ENCODE data around the gene GFRA1.
A peak's percentile ranks its signal among the peaks of the same experiment; 100 is the strongest.

GFRA1 gene, protein sequence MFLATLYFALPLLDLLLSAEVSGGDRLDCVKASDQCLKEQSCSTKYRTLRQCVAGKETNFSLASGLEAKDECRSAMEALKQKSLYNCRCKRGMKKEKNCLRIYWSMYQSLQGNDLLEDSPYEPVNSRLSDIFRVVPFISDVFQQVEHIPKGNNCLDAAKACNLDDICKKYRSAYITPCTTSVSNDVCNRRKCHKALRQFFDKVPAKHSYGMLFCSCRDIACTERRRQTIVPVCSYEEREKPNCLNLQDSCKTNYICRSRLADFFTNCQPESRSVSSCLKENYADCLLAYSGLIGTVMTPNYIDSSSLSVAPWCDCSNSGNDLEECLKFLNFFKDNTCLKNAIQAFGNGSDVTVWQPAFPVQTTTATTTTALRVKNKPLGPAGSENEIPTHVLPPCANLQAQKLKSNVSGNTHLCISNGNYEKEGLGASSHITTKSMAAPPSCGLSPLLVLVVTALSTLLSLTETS

DNA sequence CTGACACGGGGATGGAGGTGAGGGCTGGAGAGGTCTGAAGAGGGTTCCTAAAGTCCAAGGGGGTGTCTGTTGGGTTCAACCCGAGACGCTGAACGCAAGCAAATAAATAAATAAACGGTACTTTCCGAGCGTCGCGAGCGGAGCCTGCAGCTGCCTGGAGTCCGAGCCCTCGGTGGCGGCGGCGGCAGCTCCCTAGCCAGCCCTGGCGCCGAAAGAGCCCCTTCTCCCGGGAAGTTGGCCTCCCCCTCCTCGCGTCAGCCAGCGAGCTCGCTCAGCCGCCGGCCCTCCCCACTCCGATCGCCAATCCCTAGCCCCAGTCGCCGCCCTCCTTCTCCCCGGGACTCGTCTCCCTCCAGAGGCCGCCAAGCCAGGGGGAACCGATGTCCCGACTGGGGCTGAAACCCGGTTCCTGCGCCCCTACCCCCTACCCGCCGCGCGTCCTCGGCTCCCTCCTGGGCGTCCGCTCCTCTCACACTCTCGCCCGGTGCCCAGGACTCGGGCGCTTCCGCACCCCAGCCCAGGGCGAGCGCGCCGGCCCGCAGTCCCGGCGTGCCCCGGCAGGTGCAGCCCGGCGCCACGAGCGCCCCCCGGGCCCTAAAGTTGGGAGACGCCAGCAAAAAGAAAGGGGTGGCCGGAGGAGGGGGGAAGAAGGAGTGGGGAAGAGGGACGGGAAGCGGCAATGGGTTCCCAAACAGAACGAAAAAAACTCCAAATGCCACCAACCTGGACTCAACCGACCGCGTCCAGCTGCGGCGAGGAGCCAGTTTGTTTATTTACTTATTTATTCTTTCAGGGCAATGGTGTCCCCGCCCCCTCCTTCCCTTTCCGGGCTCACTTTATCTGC, at the start of gene GFRA1:
TSS of gene GFRA1 (minus strand) at position 767 of the 844 bp plus-strand sequence. CDS start 1,177 bp downstream, outside the sequence.
- DNase-seq = no peak

DNA sequence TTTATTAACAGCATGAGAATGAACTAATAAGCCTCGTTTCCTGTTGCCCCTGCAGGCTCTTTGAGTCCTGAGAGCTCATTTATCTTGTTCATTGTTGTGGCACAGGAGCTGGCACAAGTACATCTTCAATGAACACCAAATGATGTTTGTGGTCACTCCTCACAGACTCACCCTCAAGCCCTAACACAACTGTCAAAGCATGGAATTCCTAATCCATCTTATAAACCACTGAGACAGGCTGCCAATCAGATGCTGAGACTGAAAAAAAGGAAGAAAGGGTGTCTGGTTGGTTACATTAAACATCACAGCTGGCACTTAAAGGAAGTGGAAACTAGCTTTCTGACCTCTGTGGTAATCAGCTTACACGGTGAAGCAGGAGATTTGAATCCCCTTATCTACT, 43.5 kb upstream of the GFRA1 start:
- DNase-seq = no peak

DNA sequence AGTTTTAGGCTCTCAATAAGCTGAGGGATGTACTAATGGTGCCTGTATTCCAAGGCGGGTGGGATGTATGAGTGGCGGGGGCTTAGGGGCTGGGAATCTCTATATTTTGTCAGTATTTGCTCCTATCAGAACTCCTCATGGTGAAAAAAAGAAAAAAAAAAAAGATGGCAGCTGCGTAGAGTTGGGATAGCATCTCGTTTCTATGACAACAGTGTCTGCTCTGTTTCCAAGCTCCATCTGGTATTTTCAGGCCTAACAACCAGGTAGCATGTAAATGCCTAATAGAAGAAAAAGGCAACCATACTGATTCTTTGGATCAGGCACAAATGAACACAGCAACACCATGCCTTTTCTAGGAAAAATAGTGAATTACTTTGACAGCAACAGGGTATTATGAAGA, 39.5 kb upstream of the GFRA1 start:
- DNase-seq = peak; percentile 15

DNA sequence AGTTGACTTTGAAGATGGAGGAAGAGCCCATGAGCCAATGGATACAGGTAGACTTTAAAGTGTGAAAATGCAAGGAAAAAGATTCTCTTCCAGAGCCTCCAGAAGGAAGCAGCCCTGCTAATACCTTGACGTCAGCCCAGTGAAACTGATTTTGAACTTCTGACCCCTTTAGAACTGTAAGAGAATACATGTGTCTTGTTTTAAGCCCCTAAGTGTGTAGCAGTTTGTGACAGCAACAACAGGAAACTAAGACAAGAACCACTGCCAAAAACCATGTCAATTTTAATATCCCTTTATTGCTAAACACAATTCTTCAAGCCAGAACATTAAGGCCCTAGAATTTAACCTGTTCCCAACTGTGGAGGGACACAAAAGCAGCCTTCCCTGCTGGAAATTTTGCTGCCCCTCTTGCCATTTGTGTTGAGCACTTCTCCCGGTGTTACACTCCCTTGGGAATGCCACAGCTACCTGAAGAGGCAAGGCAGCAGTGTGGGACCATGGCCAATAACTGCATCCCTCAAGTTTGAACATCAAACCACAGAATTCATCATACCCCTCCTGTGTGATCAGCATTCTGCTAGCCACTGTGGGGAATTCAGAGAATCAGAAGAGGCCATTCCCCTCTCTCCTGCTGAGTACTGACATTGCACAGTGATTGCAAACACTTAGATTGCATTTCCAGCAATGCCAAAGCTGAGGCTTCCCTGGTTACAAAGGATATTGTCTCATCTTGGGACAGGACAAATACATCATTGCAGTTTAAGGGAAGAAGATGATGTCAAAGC, 38.9 kb upstream of the GFRA1 start:
- no peak for DNase-seq

DNA sequence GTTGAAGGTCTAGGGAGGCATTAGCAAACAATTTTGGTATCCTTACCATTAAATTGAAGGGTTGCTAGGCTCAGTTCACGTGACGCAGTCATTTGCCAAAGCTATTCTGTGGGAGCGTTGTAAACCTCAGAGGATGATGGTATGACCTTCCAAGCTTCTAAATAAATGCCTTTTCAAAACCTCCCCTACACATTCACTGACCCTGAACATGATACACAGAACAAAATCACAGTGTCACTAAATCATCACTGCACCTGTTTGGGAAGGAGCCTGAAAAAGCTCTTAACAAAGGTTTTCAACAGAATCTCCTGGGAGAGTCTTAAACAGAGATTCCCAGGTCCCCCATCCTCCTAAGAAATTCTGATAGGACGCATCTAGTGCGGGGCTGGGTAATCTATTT, 38.0 kb upstream of the GFRA1 start:
- DNase-seq = no peak

DNA sequence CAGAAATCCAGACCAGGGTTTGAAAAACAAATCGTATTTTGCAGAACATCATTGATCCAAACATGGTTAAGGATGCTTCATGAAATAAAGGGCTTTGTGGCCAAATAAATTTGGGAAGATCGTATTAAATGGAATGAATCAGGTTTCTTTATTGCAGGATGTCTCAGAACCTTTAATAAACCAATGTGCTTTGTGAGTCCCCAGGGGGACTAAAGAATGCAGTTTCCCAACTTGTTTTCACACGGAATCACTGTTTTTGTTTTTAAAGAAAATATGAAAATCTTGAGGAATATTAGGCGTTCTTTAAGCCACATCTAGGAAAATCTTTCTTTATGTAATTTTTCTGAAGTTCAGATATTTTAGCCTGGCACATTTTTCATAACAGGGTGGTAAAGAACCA, 34.4 kb upstream of the GFRA1 start:
- no peak for DNase-seq

DNA sequence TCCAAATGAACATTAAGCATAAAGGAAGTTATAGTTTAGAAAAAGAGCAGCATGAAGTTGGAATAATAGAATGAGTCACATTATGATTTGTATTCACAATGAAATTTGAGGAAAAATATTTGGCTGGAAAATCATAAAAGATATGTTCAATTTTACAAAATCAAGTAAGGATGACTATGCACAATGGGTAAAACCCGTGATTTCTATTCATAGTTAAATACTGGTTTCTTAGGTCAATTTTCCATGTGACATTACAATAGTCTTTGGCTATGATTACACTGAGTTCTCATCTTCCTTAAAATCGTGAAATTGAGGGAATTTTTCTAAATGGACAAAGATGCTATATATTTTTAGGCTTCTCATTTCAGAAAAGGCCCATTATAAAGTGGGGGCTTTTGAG, 33.8 kb upstream of the GFRA1 start:
- DNase-seq = no peak

DNA sequence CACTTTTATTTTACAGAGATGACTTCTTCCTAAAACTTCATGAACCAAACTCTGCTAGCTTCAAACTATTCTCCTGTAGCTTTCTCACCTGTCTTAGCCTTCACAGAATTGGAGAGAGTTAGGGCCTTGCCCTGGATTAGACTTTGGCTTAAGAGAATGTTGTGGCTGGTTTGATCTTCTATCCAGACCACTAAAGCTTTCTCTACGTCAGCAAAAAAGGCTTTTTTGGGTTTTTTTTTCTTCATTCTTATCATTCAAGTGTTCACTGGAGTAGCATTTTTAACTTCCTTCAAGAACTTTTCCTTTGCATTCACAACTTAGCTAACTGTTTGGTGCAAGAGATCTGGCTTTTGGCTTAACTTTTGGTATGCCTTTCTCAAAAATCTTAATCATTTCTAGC, 31.9 kb upstream of the GFRA1 start:
- DNase-seq = no peak

DNA sequence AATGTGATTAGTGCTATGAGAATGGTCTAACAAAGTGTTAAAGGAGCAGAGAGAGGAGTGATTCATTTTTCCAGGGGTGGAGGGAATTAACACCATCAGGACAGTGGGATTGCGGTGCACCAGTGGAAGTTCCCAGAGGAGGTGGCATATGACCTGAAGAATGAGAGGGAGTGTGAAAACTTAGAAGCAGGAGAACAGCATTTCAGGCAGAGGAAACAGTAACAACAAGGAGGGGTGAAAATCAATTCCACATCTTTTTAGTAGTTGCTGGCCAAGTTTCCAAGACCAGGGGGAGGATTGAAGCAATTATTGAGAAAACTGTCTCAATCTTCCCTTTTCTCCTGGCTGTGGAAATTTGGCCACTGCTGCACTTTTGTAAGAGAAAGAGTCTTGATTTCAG, 27.5 kb upstream of the GFRA1 start:
- no peak for DNase-seq

DNA sequence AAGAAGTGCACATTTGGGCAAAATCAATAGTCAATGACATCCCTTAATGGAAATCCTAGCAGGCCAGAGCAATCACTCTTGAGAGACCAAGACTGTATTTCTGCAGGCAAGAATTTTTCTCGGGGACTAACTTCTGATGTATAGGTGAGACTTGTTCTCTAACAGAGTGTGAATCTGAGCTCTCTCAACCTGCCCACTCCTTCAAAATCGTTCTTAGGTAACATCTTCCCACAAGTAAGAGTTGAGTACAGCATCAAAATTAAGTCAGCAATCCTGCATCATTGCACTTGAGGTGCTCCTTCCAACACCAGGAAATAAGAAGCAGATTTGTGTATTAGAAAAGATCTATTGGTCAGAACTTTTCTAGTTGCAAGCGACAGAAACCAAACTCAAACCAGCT, 25.6 kb upstream of the GFRA1 start:
- DNase-seq = no peak

DNA sequence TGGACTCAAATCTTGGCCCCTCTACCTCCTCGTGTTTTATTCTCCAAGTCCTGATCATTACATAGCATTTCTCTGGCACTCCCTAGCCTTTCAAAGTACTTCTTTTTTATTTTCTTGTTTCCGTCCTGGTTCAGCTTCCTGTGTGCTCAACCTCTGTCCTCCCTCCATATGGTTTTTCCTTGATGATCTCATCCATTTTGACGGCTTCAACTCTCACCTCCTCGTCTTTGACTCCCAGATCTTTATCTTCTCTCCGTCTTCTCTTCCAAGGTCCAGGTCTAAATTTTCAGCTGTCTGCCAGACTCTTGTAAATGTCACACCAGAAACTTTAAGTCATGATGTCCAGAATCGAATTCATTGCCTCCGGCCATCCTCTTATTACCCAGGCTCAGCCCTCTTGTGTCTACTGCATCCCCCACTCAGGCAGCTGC, 23.3 kb upstream of the GFRA1 start:
- DNase-seq = no peak

DNA sequence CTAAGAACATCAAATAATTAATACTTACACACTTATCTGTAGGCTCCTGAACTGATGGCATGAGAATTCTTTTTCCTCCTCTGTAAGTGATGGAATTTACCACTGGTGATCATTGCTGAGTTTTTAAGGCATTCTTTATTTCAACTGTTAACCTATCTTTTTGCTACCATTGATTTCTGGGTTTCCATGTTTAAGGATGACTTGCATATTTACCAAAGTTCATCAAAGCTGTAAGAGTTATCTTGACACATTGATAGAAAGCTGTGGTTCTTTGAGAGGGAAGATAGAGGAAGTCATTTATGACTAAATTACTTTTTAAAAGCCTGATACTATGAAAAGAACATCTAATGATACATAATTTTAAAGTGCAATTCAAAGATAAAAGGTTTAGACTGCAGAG, 19.5 kb upstream of the GFRA1 start:
- no peak for DNase-seq

DNA sequence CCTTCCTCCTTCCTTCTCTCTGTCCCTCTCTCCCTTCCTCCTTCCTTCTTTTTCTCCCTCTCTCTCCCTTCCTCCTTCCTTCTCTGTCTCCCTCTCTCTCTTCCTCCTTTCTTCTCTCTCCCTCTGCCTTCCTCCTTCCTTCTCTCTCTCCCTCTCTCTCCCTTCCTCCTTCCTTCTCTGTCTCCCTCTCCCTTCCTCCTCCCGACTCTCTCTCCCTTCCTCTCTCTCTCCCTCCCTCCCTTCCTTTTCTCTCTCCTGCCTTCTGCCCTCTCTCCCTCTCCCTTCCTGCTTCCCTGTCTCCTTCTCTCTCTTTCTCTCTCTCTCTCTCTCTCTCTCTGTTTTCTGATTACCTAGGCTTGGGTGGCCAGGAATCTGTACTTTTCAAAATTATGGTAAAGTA, 16.6 kb upstream of the GFRA1 start:
- no peak for DNase-seq

DNA sequence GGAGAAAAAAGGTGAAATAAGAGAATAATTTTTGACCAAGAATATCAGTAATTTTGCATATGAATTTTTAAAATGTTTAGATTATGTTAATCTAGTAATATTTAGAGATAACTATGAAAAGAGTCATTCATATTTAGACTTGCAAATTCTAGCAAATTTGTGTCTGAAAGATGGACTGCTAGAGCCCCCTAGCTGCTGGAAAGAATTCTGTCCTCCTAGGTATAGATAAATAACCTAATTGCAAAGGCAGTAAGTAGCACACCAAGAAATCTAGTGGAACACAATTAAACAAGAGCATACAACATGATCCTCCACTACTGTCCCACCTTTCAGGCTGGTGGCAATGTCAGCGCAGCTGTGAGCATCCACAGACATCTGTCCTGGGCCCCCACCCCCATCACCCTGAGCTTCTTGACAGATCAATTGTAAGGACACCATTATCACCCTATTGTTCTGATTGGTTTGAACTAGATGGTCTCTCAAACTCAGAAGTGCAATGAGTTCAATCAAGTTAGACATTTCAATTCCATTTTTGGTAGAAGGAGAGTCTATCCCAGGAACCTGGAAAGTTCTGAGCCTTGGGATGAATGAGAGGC, 15.0 kb upstream of the GFRA1 start:
- no peak for DNase-seq

DNA sequence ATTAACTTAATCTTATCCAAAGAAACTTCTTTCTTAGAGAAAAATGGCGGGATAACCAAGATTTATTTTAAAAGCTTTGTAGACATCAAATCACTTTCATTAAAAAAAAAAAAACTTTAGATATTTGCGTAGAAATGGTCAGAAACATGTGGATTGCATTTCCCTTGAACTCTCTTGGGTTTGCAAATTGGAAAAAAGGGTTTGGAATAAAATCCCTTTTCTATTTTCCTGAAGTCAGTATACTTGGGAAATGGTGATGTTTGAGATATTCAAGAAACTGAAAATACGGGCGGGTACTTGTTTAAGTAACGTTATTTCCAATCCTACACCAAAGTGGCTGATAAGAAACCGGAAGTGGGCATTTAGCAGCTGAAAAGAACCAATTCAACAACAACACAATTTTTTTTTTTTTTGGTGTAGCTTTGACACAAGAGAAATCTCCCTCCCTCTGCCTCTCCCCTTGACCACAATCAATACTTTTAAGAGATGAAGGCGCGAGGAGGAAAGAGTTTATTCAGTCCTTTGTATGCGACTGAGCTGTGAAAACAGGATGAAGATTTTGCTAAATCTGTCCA, 13.7 kb upstream of the GFRA1 start:
- DNase-seq = no peak

DNA sequence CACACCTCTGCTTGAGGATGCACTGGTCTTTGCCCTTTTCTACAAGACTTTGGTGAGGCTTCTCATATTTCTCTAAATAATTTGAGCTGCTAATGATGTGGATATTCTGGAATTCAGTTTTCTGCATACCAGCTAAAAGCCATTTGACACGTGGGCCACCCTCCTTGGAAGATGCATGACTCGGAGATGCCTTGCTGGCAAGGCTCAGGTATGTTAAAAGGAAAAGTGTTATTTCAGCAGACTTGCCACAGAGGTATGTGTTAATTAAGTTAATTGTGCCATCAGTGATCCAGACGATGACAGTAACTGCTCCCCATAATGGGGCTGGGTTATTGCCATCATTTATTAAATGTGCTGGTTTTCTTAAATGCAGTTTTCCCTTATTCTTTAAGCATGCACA, 8.8 kb upstream of the GFRA1 start:
- DNase-seq = no peak

DNA sequence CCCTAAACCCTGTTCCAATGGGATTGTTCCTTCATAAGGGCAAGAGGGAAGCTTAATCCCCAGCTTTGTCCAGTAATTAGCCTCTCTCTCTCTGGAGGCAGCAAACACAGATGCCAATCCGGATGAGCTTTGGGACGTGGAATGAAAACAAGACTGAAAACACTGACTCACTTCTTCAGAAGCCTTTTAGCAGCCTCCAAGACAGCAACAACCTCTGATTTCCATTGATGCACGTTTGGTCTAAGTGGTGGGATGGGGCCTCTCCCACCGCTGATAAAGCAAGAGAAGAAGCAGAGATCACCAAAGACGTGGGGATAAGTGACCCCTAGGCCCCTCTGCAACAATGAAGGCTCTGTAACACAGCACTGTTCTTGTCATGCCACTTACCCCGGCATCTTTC, 5.8 kb upstream of the GFRA1 start:
- no peak for DNase-seq

DNA sequence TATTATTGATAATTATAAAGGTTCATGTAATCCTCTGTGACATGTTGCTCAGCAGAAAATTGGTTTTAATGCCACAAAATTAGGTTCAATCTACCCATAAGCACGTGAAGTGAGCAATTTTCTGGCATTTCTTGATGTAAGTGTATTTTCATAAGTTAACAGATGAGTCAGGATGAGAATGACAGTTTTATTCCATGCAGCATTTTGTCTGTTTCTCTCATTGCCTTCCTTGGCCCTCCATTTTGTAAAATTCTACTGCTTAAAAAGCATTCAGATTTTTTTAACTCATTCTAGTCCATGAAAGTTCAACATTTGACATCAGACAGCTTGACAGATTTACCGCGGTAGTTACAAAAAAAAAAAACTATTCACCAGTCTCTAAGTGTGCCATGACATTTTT, 4.0 kb upstream of the GFRA1 start:
- DNase-seq = no peak

DNA sequence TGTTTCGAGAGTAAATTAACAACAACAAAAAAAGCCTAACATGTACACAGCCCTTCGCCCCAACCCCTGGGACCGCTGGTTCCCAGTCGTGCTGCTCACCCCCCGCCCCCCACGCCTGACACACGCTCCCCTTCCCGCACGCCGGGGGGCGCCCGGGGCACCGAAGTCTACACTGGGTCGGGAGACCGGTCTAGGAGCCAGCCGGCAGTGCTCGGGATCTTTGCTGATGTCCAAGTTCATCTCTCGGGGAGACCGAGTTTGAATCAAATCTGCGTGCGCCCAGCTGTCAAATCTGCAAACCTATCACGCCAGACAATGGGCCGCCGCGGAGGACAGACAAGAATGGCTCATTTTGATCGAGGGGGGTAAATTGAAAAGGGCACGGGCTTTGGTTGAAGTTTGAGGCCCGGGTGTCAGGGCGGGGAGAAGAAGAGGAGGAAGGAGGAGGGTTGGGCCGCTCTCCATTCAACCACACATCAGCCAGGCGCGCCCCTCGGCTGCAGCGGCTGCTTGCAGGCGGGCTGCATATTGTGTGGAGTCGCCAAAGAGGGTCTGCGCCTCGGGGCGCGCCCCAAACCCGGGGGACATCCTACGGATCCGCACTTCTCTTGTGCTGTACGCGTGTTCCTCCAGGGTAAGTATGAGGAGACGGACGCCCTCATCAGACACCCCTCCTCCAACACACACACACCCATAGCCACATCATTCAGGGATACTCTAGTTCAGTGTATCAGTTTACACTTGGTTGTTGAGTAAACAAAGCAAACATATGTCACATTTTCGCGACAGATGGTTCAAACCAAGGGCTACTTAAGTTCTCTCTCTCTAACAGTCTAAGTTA, 1.3 kb upstream of the GFRA1 start:
- peak; percentile 65 for DNase-seq

DNA sequence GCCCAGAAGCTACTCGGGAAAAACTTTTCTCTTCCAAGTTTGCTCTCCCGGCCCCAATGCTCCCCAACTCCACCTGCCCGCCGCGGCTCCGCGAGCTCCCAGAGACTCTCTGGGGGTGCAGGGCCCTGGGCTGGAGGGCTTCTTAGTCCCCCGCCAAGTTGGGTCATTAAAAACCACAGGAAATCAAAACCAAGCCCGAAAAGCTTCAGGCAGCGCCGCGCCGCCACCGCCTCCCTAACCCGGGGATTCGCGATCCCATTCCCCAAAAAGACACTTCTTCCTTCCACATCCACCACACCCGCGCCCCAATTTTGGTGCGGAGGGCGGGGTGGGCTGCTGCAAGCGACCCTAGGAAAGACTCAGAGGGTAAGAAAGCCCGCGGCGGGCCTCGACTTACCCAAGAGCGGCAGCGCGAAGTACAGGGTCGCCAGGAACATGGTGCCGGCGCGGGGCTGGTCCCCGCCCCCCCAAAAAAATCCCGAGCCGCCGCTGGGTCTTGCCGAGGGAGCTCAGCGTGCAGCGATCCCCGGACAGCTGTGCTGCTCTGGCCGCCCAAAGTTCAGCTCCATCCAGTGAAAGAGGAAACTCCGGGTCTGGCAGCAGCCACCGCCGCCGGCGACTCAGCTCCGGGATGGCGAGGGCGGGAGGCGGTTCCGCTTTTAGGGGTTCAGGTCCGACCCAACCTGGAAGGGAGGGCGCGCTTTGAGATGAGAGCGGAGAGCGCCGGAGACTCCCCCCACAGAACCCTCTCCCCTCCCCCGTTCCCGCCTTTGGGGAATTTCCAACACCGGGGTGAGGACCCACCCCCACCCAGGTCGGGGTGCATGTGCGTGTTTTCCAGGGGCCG, 1.2 kb downstream of the GFRA1 start:
- DNase-seq = no peak

All from NCI-H1694 treated with DMSO at 0.1 percent for 48 hours (cell line).